RWPE2 (cell line): ENCODE data around the gene LMOD3.

Experiments
- ATAC-seq: fragments of 200-7000 bp; cut with Tn5 transposase; 3 replicates; pipeline ENCODE4 v1.9.1; 2021; ENCODE audit warnings: low read depth
- DNase-seq: peaks from one replicate; pipeline ENCODE4 v3.0.0-alpha.2; 2020; ENCODE audit warnings: low spot score
- H3K27ac ChIP-seq: fragments of 450-650 bp; 2 replicates; pipeline ENCODE4 v1.5.1; 2017; ENCODE audit warnings: mild to moderate bottlenecking; ENCODE audit not compliant: poor library complexity, severe bottlenecking
- H3K27me3 ChIP-seq: fragments of 250-450 bp; sonication (Bioruptor Pico); 2 replicates; pipeline ENCODE4 v1.5.1; 2021; ENCODE audit warnings: mild to moderate bottlenecking, moderate library complexity; ENCODE audit not compliant: insufficient read depth, poor library complexity, severe bottlenecking
- H3K36me3 ChIP-seq: fragments of 250-450 bp; sonication (Bioruptor Pico); 2 replicates; pipeline ENCODE4 v1.5.1; 2020; ENCODE audit warnings: low read depth, mild to moderate bottlenecking, moderate library complexity
- H3K4me1 ChIP-seq: fragments of 250-450 bp; sonication (Bioruptor Pico); 2 replicates; pipeline ENCODE4 v1.5.1; 2021; ENCODE audit warnings: mild to moderate bottlenecking, moderate library complexity; ENCODE audit not compliant: insufficient read depth, poor library complexity, severe bottlenecking
- H3K4me3 ChIP-seq: fragments of 250-450 bp; sonication (Bioruptor Pico); 2 replicates; pipeline ENCODE4 v1.5.1; 2021; ENCODE audit warnings: mild to moderate bottlenecking, moderate library complexity; ENCODE audit not compliant: severe bottlenecking
- H3K9me3 ChIP-seq: fragments of 250-450 bp; sonication (Bioruptor Pico); 2 replicates; pipeline ENCODE4 v1.5.1; 2021; ENCODE audit warnings: mild to moderate bottlenecking, moderate library complexity; ENCODE audit not compliant: severe bottlenecking
- CTCF ChIP-seq: fragments of 450-650 bp; IDR thresholded peaks from one replicate; pipeline ENCODE4 v1.5.1; 2017; ENCODE audit warnings: mild to moderate bottlenecking, moderate library complexity; ENCODE audit not compliant: poor library complexity, severe bottlenecking

Gene LMOD3

DNA sequence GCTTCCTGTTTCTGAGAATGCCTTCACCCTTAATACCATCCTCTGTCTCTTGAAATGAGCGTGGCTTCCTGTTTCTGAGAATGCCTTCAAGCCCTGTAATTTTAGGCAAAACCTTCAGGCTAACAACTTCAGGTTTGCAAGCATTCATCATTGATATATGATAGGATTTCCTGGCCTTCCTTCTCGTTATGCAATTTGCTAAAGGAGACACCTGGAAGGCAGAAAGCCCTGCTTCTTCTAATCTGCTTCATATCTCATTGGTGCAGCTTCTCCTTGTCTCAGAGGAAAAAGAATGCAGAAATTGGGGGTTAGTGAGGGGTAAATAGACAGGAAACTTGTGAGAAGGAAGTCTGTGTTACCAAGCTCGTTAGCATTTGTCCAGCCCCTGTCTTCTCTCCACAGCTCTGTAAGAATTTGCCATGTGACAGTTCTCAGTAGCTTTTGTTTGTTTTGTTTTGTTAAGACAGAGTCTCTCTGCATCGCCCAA lies 30.3 kb downstream of the LMOD3 start:
- ATAC-seq (0 out of 3 replicates have a peak, but pooled peaks have one; percentile 16), DNase-seq (no peak)
- no peak overlapping the region for H3K4me3 ChIP-seq
- H3K36me3 ChIP-seq: peaks cover 40% of the 10 kb centered on the region
- no peaks in the 10 kb centered on the region for H3K27me3 ChIP-seq
- H3K27ac ChIP-seq: peak overlapping the region; percentile 94
- H3K4me1 ChIP-seq: peaks cover 46% of the 10 kb centered on the region
- TF ChIP-seq CTCF: no peak
- H3K9me3 ChIP-seq: no peaks in the 10 kb centered on the region

GRCh38 chr3:69091389-69092029 lies 30.9 kb downstream of the LMOD3 start:
- Histone ChIP-seq H3K9me3 (no peaks in the 10 kb centered on the region), H3K4me3 (no peak overlapping the region), H3K27ac (peak overlapping the region; percentile 94), H3K4me1 (peaks cover 52% of the 10 kb centered on the region), H3K27me3 (no peaks in the 10 kb centered on the region), H3K36me3 (peaks cover 43% of the 10 kb centered on the region)
- DNase-seq (no peak), ATAC-seq (no peak)
- no peak for TF ChIP-seq CTCF

DNA sequence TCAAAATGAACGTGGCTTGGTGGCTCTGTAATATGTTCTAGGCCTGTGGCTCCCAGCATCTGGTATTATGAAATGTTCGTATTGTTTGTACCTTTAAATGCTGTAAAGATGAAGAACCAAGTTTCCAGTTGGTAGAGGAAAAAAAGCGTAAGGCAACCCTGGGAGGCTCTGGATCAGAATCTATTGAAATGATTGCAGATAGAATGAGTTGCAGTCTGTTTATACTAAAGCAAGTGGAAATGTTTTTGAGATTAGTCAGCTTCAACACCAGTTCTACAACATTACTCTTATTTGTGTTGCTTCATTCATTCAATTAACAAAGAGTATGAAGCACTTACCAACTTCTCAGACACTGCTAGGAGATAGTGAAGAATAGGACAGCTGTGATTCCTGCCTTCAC lies 32.4 kb downstream of the LMOD3 start:
- peaks cover 53% of the 10 kb centered on the region for H3K4me1 ChIP-seq
- no peaks in the 10 kb centered on the region for H3K9me3 ChIP-seq
- DNase-seq (no peak), ATAC-seq (peak; percentile 57)
- H3K4me3 ChIP-seq: no peak overlapping the region
- H3K27me3 ChIP-seq: no peaks in the 10 kb centered on the region
- peaks cover 42% of the 10 kb centered on the region for H3K36me3 ChIP-seq
- H3K27ac ChIP-seq: peak overlapping the region; percentile 94
- no peak for TF ChIP-seq CTCF

DNA sequence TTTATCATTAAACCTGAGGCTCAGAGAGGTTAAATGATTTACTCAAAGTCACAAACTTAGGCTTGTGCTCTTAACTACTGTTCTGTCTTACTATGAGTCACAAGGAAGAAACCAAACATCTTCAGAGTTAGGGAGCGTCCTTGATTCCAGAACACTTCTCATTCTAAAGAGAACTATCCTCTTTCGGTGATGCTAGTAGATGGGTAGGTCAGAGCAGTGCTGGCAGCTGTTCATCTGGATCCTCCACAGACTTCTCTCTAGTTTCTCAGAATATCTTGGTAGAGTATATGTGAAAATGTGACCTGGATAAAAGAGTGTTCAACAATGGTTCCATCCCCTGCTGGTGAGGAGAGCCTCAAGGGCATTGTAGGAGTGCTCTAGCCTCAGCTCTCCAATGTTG lies 34.3 kb downstream of the LMOD3 start:
- ATAC-seq: no peak
- no peak for DNase-seq
- H3K27ac ChIP-seq: peak overlapping the region; percentile 94
- TF ChIP-seq CTCF: no peak
- H3K27me3 ChIP-seq: no peaks in the 10 kb centered on the region
- peaks cover 62% of the 10 kb centered on the region for H3K4me1 ChIP-seq
- H3K4me3 ChIP-seq: no peak overlapping the region
- peaks cover 36% of the 10 kb centered on the region for H3K36me3 ChIP-seq
- H3K9me3 ChIP-seq: no peaks in the 10 kb centered on the region
